ENCODE measurements around the gene NRXN3. TPM values are rescaled to one million over a fixed set of nuclear protein-coding genes. Genes with fewer than 3 reads are reported as not detected.

Gene NRXN3
- total and polyA plus RNA-seq, 2 of the 4 experiments (the other 2 are of a cell fraction) = 4.8 to 25.1 TPM

- Histone ChIP-seq H4K8ac (ENCODE audit: low read depth in 2 of 2, low read length in 2 of 2) (no peak overlapping the region), H4K91ac (ENCODE audit: insufficient read depth, low read depth, low read length) (no peak overlapping the region), H3K4me2 (ENCODE audit: low read depth, low read length) (no peak overlapping the region), H3K79me1 (ENCODE audit: low read depth in 1 of 2, low read length in 2 of 2) (no peaks in the 10 kb centered on the region; a peak in 1 of 4 replicates), H2BK20ac (ENCODE audit: low read depth, low read length) (no peak overlapping the region), H3K9me1 (ENCODE audit: insufficient read depth, low read length) (no peaks in the 10 kb centered on the region), H3K36me3 (ENCODE audit: control insufficient read depth, insufficient read depth, low read length) (no peaks in the 10 kb centered on the region), H3K56ac (ENCODE audit: extremely low read depth, insufficient read depth, low read length) (no peak overlapping the region), H3K9me3 (ENCODE audit: control insufficient read depth, insufficient read depth, low read length) (no peaks in the 10 kb centered on the region), H3K27me3 (ENCODE audit: control insufficient read depth, insufficient read depth, low read length) (no peaks in the 10 kb centered on the region), H3K4me1 (ENCODE audit: control insufficient read depth, insufficient read depth, low read length) (no peaks in the 10 kb centered on the region), H2BK5ac (ENCODE audit: low read depth, low read length, poor library complexity, severe bottlenecking) (no peak overlapping the region), H3K4me3 (ENCODE audit: insufficient read depth, low read depth, low read length) (no peak overlapping the region), H2AK5ac (ENCODE audit: low read depth, low read length) (no peak overlapping the region), H3K27ac (ENCODE audit: insufficient read depth, low read length) (no peak overlapping the region), H4K20me1 (ENCODE audit: insufficient read depth, low read length) (no peaks in the 10 kb centered on the region), H2BK15ac (ENCODE audit: low read depth, low read length) (no peak overlapping the region), H2BK120ac (ENCODE audit: low read depth, low read length) (no peak overlapping the region), H4K5ac (ENCODE audit: low read depth, low read length) (no peak overlapping the region), H2AK9ac (replicated peaks; ENCODE audit: low read depth, low read length, poor library complexity) (no peak overlapping the region), H3K9ac (ENCODE audit: low read depth, low read length) (no peak overlapping the region), H2AFZ (replicated peaks; ENCODE audit: low read length, poor library complexity) (no peak overlapping the region), H3K18ac (ENCODE audit: low read depth, low read length) (no peak overlapping the region), H3K23ac (ENCODE audit: low read depth, low read length) (no peak overlapping the region), H3K4ac (ENCODE audit: low read depth, low read length) (no peak overlapping the region), H3K14ac (replicated peaks; ENCODE audit: low read depth, low read length) (no peak overlapping the region)
- CTCF ChIA-PET = no interaction called here
- DNase-seq (peak; percentile 63), ATAC-seq (ENCODE audit: low read depth) (no peak)
- in situ Hi-C loops (cut with MboI; ENCODE audit: low sequenced_read_pairs) (no loop called here), intact Hi-C loops (cut with micrococcal nuclease) (no loop called here), dilution Hi-C loops (cut with HindIII; ENCODE audit: low sequenced_read_pairs, unreplicated experiment) (no loop called here)
- no CpG with 5 or more reads among the region's 1 CpG for WGBS, 2 experiments (ENCODE audit: extremely low coverage in 2 of 2, insufficient read length in 1 of 2)
- POLR2A ChIA-PET (ENCODE audit: unreplicated experiment) = no interaction called here
- TF ChIP-seq CEBPB (IDR thresholded peaks at IDR 0.05; ENCODE audit: low read depth, low read length) (peak; percentile 87), NFE2L2 (IDR thresholded peaks at IDR 0.05; ENCODE audit: low read depth, low read length) (no peak)
- BruUV-seq (replicated peaks) = no TSS peak
Observed at GRCh38 chr14:79424462-79424861, 1254.3 kb downstream of the NRXN3 start.

All from IMR-90 (cell line).